ENCODE data around the gene ZNF488.
"Not testable (repeated sequence)": the region's sequence is repeated elsewhere in the genome, so short reads cannot be mapped to it uniquely, and the experiment has no call there.

ZNF488 gene

GRCh38 chr10:47384148-47384921 lies at the start of gene ZNF488:
ZNF488 (minus strand) TSS chr10:47384293; CDS start chr10:47368829, 15,464 bp downstream.
- peak; percentile 78 for DNase-seq

- DNase-seq, result no peak
Measured at GRCh38 chr10:47425813-47426419, 41.8 kb upstream of the ZNF488 start.

DNA sequence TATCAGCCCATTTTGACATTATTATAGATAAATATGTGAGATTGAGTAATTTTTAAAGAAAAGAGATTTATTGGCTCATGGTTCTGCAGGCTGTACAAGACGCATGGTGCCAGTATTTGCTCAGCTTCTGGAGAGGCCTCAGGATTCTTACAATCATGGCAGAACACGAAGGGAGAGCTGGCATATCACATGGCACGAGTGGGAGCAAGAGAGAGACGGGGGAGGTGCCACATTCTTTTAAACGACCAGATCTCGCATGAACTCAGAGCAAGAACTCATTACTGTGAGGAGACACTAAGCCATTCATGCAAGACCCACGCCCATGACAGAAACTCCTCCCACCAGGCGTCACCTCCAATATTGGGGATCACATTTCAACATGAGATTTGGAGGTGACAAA lies 40.1 kb upstream of the ZNF488 start:
- DNase-seq, result no peak

- DNase-seq, result no peak
Measured at GRCh38 chr10:47423476-47423875, 39.4 kb upstream of the ZNF488 start.

DNA sequence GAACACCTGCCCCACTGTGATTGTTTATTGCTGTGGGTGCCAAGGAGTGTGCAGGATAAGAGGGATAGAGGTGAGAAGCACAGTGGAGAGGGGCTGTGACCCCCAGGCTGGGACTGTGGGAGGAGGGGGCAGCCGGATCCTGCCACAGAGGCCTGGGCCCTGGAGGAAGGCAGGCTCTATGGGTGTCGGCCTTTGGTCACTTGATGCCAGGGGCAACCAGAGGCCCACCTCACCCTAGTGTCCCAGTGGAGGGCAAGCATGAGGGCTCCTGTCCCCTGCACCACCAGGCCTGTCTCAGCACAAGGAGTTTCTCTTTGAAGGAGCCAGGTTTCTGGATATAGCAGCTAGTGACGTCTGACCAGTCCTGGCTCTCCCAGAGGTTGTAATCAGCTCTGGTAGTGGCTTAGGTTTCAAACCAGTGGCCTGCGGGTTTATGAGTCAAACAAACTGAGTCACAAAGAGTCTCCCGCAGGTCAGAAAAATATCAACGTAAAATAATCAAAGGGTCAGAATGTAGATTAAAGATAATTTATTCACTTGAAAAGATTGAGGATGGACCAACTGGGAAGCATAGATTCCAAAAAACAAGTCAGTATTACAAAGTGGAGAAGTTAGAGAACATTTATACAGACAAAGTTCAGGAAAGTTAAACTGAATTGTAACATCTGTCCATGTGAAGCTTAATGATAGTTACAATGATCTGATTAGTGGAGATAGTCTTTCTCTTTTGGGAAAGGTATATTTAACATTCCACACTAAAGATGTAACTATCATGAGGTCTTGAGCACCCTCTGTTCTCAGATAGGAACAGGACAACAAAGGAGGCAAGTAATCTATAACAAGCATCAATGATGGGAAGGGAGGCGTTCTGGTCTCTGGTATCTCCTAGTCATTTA lies 37.2 kb upstream of the ZNF488 start:
- DNase-seq, result no peak

GRCh38 chr10:47420305-47421056 lies 36.4 kb upstream of the ZNF488 start:
- DNase-seq, result no peak

- no peak for DNase-seq
Measured at GRCh38 chr10:47419421-47419820, 35.3 kb upstream of the ZNF488 start.

DNA sequence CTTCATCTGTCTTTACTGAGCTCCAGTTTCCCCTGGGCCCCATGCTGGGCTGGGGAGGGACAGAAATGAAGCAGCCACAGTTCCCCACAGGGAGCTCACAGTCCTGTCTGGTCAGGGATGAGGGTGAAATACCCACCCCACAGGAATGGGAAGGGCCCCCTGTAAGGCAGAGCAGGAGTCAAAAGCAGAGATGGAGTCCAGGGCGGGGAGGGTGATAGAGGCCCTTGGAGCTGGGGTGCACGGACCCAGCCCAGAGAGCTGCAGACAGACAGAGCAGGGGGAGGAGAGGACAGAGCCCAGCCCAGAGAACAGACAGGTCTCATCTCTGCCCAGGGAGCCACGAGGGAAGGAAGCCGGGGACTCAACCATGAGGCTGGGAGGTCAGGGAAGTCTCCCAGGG lies 34.9 kb upstream of the ZNF488 start:
- no peak for DNase-seq

DNA sequence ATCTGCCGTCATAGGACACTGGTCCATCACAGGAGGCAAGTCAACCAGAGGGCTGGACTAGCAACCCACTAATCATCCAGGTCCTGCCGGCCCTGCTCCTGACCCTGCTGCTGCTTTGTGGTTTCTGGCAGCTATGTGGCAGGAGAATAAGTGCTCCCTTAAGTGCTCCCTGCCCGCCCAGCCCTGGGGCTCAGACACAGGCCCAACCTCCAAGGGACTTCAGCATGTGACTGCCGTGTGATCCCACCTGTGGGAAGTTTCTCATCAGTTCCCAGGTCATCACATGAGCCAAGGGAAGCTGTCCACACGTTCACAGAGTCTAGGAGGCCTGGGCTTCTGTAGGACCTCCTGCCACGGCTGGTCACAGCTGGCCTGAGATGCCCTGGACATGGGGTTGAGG lies 34.2 kb upstream of the ZNF488 start:
- no peak for DNase-seq

- DNase-seq, result not testable (repeated sequence)
Measured at GRCh38 chr10:47416305-47417218, 32.5 kb upstream of the ZNF488 start.

DNA sequence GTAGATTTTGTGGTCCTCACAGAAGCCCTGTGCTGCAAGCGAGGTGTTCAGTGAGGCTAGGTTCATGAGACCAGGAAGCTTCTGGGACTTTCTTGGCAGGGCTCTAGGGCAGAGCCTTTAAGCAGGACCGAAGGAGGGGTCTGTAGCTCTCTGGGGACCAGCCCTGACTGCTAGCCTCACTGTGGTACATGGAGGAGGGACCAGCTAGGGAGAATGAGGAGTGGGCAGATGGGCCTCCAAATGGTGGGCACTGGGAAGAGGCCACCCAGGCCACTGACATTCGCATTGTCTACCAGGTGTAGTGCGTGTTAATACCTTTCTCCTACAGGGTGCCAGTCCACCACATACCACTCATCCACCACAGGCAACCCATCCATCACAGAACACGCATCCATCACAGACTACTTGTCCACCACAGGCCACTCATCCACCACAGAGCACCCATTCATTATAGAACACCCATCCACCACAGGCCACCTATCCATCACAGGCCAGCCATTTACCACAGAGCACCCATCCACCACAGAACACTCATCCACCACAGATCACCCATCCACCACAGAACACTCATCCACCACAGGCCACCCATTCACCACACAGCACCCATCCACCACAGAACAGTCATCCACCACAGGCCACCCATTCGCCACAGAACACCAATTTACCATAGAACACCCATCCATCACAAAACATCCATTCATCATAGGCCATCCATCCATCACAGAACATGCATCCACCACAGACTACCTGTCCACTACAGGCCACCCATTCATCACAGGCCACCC lies 31.6 kb upstream of the ZNF488 start:
- DNase-seq, result no peak

GRCh38 chr10:47414752-47415519 lies 30.8 kb upstream of the ZNF488 start:
- DNase-seq, result no peak

DNA sequence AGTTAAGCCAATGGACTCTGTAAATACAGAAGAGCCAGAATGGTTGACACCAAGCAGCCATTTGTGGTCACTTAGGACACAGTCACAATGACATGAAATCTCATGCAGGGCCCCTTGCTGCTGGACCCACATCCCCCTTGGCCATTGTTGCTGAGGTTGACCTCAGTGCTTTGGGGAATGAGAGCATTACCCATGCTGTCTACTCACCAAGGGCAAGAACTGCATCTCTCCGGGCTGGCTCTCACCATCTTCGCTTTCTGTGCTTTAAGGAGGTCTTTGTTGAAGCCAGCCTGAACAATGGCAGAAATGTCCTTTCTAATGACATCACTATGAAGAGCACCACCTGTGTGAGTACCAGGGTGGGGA lies 30.1 kb upstream of the ZNF488 start:
- DNase-seq, result no peak

DNA sequence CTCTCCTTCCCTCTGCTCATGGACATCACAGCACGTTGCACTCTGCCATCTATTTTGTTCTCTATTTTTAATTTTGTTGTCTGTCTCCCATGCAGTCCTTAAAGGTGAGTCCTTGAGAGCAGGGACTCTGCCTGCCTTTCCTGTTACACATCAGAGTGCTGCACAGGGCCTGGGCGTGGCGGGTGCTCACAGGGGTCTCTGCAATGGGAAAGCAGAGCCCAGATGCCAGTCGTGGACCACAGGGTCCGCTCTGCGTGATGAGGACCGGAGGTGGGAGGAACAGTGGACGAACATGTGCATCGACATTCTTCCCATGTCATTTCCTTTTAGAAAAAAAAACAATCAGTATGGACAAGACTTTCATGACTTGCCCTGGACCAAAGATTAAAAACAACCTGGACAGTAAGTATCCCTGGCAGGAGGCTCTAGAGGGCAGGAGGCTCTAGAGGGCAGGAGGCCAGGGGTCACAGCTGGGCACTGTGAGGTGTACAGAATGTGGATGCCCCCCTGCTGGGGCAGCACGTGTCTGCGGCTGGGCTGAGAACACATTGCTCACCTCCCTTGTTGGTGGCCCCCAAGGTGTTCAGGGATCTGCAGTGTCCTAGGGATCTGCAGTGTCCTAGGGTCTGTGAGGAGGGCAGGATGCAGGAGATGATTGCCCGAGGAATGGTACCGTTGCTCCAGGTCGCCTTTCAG lies 29.6 kb upstream of the ZNF488 start:
- no peak for DNase-seq

DNA sequence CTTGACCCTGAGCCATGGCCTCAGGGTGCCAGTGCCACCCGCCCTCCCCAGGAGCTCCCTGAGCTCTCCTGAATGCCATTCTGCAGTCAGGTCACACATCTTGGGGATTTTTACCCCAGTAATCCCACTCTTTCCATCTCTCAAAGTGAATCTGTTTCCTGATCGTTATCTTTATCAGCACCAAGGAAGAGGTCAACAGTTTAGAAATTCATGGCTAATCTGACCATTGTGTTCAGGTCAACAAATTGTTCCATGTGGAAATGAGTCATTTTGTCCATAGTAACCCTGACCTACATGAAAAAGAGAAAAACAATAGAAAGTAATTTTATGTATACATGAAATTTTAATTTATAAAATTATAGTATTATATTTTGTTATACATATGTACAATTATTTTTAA lies 28.8 kb upstream of the ZNF488 start:
- DNase-seq, result no peak

DNA sequence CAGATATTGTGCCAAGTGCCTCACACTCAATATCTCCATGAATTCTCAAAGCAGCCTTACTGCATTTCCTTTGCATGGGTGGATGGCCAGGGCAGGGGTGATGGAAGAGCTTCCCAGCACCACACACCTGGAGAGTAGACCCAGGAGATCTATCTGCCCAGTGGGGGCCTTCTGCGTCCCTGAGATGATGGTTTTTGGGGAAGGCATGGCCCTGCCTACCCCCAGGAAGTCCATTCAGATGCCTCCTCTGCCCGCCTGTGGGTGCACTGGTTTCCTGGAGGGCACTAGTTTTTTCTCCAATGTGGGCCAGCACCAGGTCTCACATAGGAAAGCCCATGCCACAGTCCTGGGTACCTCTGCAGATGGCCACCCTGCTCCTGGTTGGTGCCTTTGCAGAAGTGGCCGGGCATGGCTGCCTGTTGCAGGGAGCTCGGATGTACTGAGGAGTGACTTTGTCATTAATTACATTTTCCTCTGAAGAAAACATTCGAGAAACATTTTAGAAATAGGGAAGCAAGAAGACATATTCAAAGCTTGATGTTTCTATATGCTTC lies 28.2 kb upstream of the ZNF488 start:
- DNase-seq, result no peak

- no peak for DNase-seq
Measured at GRCh38 chr10:47410862-47411261, 26.8 kb upstream of the ZNF488 start.

DNA sequence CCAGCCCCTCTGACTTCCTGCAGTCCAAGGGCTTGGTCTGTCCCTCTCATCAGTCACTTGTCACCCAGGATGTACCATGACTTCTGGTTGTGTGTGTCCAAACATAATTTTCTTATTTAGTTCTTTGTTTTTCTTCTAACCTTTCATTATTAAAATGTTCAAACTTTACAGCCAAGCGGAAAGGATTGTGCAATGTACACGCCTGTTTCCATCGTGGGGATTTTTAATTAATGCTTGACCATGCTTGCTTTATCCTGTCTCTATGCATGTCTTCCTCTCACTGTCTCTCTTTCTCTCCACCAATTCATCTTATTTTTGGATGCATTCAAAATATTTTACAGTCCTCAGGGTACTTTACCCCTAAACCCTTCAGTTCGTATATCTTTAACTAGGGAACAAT lies 26.2 kb upstream of the ZNF488 start:
- DNase-seq, result no peak

GRCh38 chr10:47409866-47410256 lies 25.8 kb upstream of the ZNF488 start:
- DNase-seq, result no peak
